C4-2B (cell line): ENCODE results near the gene MUL1.
A peak's percentile ranks its signal among the peaks of the same experiment; 100 is the strongest.

Source experiments
- ZFX ChIP-seq: fragments of 450-650 bp; IDR thresholded peaks from 2 replicates; pipeline ENCODE4 v1.6.1; 2017
- TF ChIP-seq, protein P1 (sequence below): fragments of 450-650 bp; conservative IDR thresholded peaks from 2 replicates; pipeline ENCODE4 v1.5.1; 2017; ENCODE audit warnings: mild to moderate bottlenecking

DNA sequence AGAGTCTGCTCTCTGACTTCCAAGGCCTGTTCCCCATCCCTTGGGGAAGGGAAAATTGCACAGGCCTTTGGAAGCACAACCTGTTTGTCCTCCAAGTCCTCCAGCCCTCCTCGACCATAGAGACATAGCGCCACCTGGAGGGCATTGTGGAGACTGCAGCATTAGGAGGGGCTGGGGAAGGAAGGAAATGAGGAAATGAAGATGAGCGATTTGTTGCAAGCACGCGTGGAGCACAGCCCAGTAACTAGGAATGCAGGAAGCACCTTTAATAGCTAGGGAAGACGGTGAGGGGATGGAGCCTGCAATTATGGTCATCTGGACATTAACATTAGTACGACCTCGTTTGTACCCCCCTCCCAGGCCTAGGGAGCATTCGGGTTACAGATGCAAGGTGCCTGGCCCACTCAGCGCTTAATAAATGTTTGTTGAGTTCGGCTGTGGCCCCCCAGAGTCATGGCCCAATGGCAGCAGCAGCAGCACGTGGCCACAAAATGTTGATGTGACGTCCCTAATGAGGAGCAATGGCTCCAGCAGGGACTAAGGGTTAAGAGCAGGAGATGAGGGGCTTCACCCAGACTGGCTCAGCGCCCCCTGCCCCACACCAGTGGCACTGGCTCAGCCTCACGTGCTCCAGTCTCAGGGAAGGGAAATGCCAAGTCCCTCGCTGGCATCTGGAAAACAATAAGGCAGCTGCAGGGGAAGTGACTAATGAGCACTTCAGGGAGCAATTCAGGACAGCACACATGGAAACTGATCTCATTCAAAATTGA lies 13.9 kb downstream of the MUL1 start:
- TF ChIP-seq, protein P1, sequence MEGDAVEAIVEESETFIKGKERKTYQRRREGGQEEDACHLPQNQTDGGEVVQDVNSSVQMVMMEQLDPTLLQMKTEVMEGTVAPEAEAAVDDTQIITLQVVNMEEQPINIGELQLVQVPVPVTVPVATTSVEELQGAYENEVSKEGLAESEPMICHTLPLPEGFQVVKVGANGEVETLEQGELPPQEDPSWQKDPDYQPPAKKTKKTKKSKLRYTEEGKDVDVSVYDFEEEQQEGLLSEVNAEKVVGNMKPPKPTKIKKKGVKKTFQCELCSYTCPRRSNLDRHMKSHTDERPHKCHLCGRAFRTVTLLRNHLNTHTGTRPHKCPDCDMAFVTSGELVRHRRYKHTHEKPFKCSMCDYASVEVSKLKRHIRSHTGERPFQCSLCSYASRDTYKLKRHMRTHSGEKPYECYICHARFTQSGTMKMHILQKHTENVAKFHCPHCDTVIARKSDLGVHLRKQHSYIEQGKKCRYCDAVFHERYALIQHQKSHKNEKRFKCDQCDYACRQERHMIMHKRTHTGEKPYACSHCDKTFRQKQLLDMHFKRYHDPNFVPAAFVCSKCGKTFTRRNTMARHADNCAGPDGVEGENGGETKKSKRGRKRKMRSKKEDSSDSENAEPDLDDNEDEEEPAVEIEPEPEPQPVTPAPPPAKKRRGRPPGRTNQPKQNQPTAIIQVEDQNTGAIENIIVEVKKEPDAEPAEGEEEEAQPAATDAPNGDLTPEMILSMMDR: peak; percentile 83
- no peak for TF ChIP-seq ZFX
